A549 (cell line): Measurements from ENCODE around the gene TARM1. TPM values are rescaled to one million over a fixed set of nuclear protein-coding genes. Genes with fewer than 3 reads are reported as not detected.
A peak's percentile ranks its signal among the peaks of the same experiment; 100 is the strongest.

Experiments used
- ATAC-seq, 2 experiments: fragments of 200-7000 bp in 1 of 2; fragments of >200 bp in 1 of 2; cut with Nextera tagmentation in 1 of 2; cut with Tn5 transposase in 1 of 2; 3 replicates each; pipeline versions ENCODE4 v1.8.0 to v1.9.1; 2018 to 2020; ENCODE audit warnings: mild to moderate bottlenecking in 1 of 2, moderate library complexity in 1 of 2
- CTCF ChIA-PET: fragments of 300-600 bp; sonication (Branson Sonifier 250); formaldehyde crosslinking; extraction: SDS; loops from one replicate; lab custom pipeline; 2021; ENCODE audit warnings: antibody characterized with exemption, inconsistent platforms; lab: Yijun Ruan, JAX
- POLR2A ChIA-PET: fragments of 350-600 bp; formaldehyde crosslinking; extraction: SDS; loops from one replicate; lab custom pipeline; 2021; ENCODE audit warnings: antibody characterized with exemption, inconsistent platforms; lab: Yijun Ruan, JAX
- DNase-seq, 2 experiments: peaks; one replicate each; pipeline versions ENCODE4 v3.0.0 to v3.0.0-alpha.2; 2011 to 2016; ENCODE audit warnings: low read depth in 1 of 2, low spot score in 1 of 2
- FAIRE-seq: peaks from 2 replicates; lab custom pipeline; 2011; peaks lifted over from hg19 to GRCh38; lab: Jason Lieb, UNC
- H3K27ac ChIP-seq, 2 experiments: fragments of >200 bp; sonication (Bioruptor Twin); formaldehyde crosslinking; 3 replicates each; pipeline ENCODE4 v1.5.1; 2016 to 2017
- H3K4me1 ChIP-seq: fragments of >200 bp; sonication (Bioruptor Twin); formaldehyde crosslinking; 3 replicates; pipeline ENCODE4 v1.6.1; 2016
- H3K4me2 ChIP-seq: fragments of >200 bp; sonication (Bioruptor Twin); formaldehyde crosslinking; 3 replicates; pipeline ENCODE4 v1.6.1; 2016
- H3K4me3 ChIP-seq: fragments of >200 bp; sonication (Bioruptor Twin); formaldehyde crosslinking; 3 replicates; pipeline ENCODE4 v1.5.1; 2016
- H3K9me3 ChIP-seq: fragments of >200 bp; sonication (Bioruptor Twin); formaldehyde crosslinking; 3 replicates; pipeline ENCODE4 v1.6.1; 2016
- CHD2 ChIP-seq: fragments of 150-350 bp; IDR thresholded peaks from 2 replicates; pipeline ENCODE4 v1.6.1; 2014; ENCODE audit warnings: low read length; ENCODE audit not compliant: partially characterized antibody
- EP300 ChIP-seq, 2 experiments: fragments of >200 bp; sonication (Bioruptor Twin); formaldehyde crosslinking; IDR thresholded peaks; 2 replicates in 1 of 2; 3 replicates in 1 of 2; pipeline ENCODE4 v1.6.1; 2016 to 2017
- FOSB ChIP-seq: fragments of 250-450 bp; sonication (Bioruptor Pico); IDR thresholded peaks from 2 replicates; pipeline ENCODE4 v1.5.0; 2020; ENCODE audit warnings: mild to moderate bottlenecking, moderate library complexity
- FOSL2 ChIP-seq, 2 experiments: fragments of 450-650 bp in 1 of 2; fragments of >200 bp in 1 of 2; sonication (Bioruptor Twin) in 1 of 2; formaldehyde crosslinking; IDR thresholded peaks; 2 replicates each; pipeline versions ENCODE4 v1.5.0 to v1.6.1; 2016 to 2020; ENCODE audit warnings: mild to moderate bottlenecking in 1 of 2, moderate library complexity in 1 of 2
- FOXS1 ChIP-seq: fragments of 250-450 bp; sonication (Bioruptor Pico); IDR thresholded peaks from 2 replicates; pipeline ENCODE4 v1.5.0; 2020; ENCODE audit warnings: mild to moderate bottlenecking, moderate library complexity
- HEYL ChIP-seq: fragments of 250-450 bp; sonication (Bioruptor Pico); IDR thresholded peaks from 2 replicates; pipeline ENCODE4 v1.8.0; 2021; ENCODE audit warnings: mild to moderate bottlenecking, moderate library complexity
- HOXB13 ChIP-seq: fragments of 250-450 bp; sonication (Bioruptor Pico); IDR thresholded peaks from 2 replicates; pipeline ENCODE4 v1.5.0; 2020; ENCODE audit warnings: low read depth, mild to moderate bottlenecking, moderate library complexity
- HOXB5 ChIP-seq: fragments of 250-450 bp; sonication (Bioruptor Pico); IDR thresholded peaks from 2 replicates; pipeline ENCODE4 v1.5.0; 2020; ENCODE audit warnings: mild to moderate bottlenecking, moderate library complexity
- JUN ChIP-seq, 2 experiments: fragments of >200 bp; sonication (Bioruptor Twin); formaldehyde crosslinking; IDR thresholded peaks; 2 replicates in 1 of 2; 3 replicates in 1 of 2; pipeline ENCODE4 v1.6.1; 2016 to 2017
- JUNB ChIP-seq: fragments of >200 bp; sonication (Bioruptor Twin); formaldehyde crosslinking; IDR thresholded peaks from 2 replicates; pipeline ENCODE4 v1.6.1; 2016
- MAZ ChIP-seq: fragments of 150-350 bp; IDR thresholded peaks from 2 replicates; pipeline ENCODE4 v1.6.1; 2014; ENCODE audit warnings: antibody characterized with exemption, low read depth, low read length, borderline replicate concordance
- MYC ChIP-seq: IDR thresholded peaks from 2 replicates; pipeline ENCODE4 v1.6.1; 2012; ENCODE audit warnings: mild to moderate bottlenecking, inconsistent platforms, low read length, improper control_type of control experiment, borderline replicate concordance
- NR3C1 ChIP-seq: fragments of >200 bp; sonication (Bioruptor Twin); formaldehyde crosslinking; IDR thresholded peaks from 3 replicates; pipeline ENCODE4 v1.6.1; 2017
- PHF8 ChIP-seq: fragments of 200-600 bp; sonication (generic); IDR thresholded peaks from 2 replicates; pipeline ENCODE4 v1.6.1; 2016; ENCODE audit warnings: low read depth, mild to moderate bottlenecking, antibody characterized with exemption, moderate library complexity, borderline replicate concordance
- POLR2A ChIP-seq: IDR thresholded peaks from 2 replicates; pipeline ENCODE4 v1.6.1; 2012; ENCODE audit warnings: mild to moderate bottlenecking, low read length
- POLR2AphosphoS2 ChIP-seq: conservative IDR thresholded peaks from 2 replicates; pipeline ENCODE4 v1.6.1; 2012; ENCODE audit warnings: low read length, improper control_type of control experiment, inconsistent platforms
- RARB ChIP-seq: fragments of 250-450 bp; sonication (Bioruptor Pico); IDR thresholded peaks from 2 replicates; pipeline ENCODE4 v1.8.0; 2021; ENCODE audit warnings: mild to moderate bottlenecking, moderate library complexity
- RFX5 ChIP-seq: fragments of 450-650 bp; IDR thresholded peaks from 2 replicates; pipeline ENCODE4 v1.7.1; 2014; ENCODE audit warnings: antibody characterized with exemption, mild to moderate bottlenecking, moderate library complexity
- SMC3 ChIP-seq: fragments of >200 bp; sonication (Bioruptor Twin); formaldehyde crosslinking; IDR thresholded peaks from 3 replicates; pipeline ENCODE4 v1.6.1; 2018; ENCODE audit warnings: inconsistent platforms
- SREBF2 ChIP-seq: fragments of 450-650 bp; IDR thresholded peaks from 2 replicates; pipeline ENCODE4 v1.6.1; 2014; ENCODE audit warnings: mild to moderate bottlenecking, moderate library complexity
- ZC3H11A ChIP-seq: fragments of 450-650 bp; IDR thresholded peaks from 2 replicates; pipeline ENCODE4 v1.6.1; 2014; ENCODE audit warnings: antibody characterized with exemption, mild to moderate bottlenecking
- ZFP36 ChIP-seq: fragments of 450-650 bp; IDR thresholded peaks from 2 replicates; pipeline ENCODE4 v1.6.1; 2014; ENCODE audit warnings: borderline replicate concordance; ENCODE audit not compliant: partially characterized antibody
- WGBS: methylation state at CpG from one replicate; pipeline ENCODE4 v1.1.6; 2017; ENCODE audit errors: missing lambda C conversion rate; 5-methylcytosine and 5-hydroxymethylcytosine counted together
- polyA plus RNA-seq, 4 experiments: library from polyadenylated mRNA; depleted of rRNA in 3 of 4; stranded (reverse); fragments of >200 nt; fragmentation: RNase III in 1 of 4; extraction: RNeasy Plus Mini Kit Qiagen cat#74134 plus additional on column Dnase treatment in 1 of 4; gene quantifications; 2 replicates in 3 of 4; 3 replicates in 1 of 4; pipeline ENCODE4 v1.2.3, GENCODE V29; 2011 to 2017
- TF ChIP-seq, protein P1 (sequence below): fragments of 200-600 bp; sonication (generic); IDR thresholded peaks from 2 replicates; pipeline ENCODE4 v1.6.1; 2016; ENCODE audit warnings: antibody characterized with exemption, mild to moderate bottlenecking, moderate library complexity
- TF ChIP-seq, protein P2 (sequence below): IDR thresholded peaks from 2 replicates; pipeline ENCODE4 v1.6.1; 2012
- TF ChIP-seq, protein P3 (sequence below): fragments of >200 bp; sonication (Bioruptor Twin); formaldehyde crosslinking; IDR thresholded peaks from 3 replicates; pipeline ENCODE4 v1.5.1; 2016
- TF ChIP-seq, protein P4 (sequence below): fragments of >200 bp; sonication (Bioruptor Twin); formaldehyde crosslinking; IDR thresholded peaks from 2 replicates; pipeline ENCODE4 v1.6.1; 2016
- TF ChIP-seq, protein P5 (sequence below): IDR thresholded peaks from 2 replicates; pipeline ENCODE4 v1.6.1; 2012
- TF ChIP-seq, protein P6 (sequence below): fragments of 150-350 bp; IDR thresholded peaks from 2 replicates; pipeline ENCODE4 v1.6.1; 2014; ENCODE audit warnings: low read depth, mild to moderate bottlenecking, low read length
- TF ChIP-seq, protein P7 (sequence below): fragments of >200 bp; sonication (Bioruptor Twin); formaldehyde crosslinking; IDR thresholded peaks from 3 replicates; pipeline ENCODE4 v1.6.1; 2016
- TF ChIP-seq, protein P8 (sequence below): IDR thresholded peaks from 2 replicates; pipeline ENCODE4 v1.6.1; 2012; ENCODE audit warnings: low read depth, borderline replicate concordance

Gene TARM1
- polyA plus RNA-seq, 2 of the 4 experiments (the other 2 are of a cell fraction) = not detected

DNA sequence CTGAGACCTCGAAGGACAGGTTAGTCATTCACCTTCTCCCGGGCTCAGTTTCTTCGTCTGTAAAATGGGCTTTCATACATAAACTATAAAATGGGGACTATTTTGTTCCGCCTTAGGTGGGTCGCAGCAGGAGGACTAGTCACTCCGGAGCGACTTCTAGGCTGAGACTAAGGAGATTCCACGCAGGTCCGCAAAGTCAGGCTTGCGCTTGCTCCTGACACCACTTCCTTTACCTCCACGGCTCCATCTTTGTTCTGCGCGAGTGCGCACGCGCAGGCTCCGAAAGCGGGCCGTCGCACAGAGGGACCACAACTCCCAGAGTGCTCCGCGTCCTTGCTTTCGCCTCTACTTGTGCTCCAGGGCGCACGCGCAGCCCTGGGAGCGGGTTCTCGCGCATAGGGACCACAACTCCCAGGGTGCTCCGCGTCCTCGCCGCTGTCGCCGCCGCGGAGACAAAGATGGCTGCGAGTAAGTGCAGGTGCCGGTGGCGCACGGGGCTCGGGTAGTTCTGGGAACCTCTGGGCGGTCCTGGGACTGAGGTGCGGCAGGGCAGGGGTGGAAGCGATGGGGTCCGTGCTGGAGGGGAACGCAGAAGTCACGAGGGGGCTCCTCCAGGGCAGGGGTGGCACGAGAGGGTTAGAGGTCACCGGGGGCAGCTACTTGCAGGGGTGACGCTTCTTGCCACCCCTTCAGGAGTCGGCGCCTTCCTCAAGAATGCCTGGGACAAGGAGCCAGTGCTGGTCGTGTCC, 21.4 kb upstream of the TARM1 start, which contains the start of gene NDUFA3:
NDUFA3 (plus strand) TSS at position 435 of the 749 bp plus-strand sequence; CDS start at position 459, 24 bp downstream.
- ChIA-PET POLR2A (interaction anchor here (1.3 to 2.5 kb wide), 2 partner anchors 12 to 111 kb away, joined by 3 to 18 read pairs; partner anchors contain the start of genes CACNG6, PRPF31 and TFPT), CTCF (interaction anchor here (0.7 to 1.0 kb wide), 2 partner anchors 78 to 196 kb away, joined by 3 to 5 read pairs; no protein-coding TSS in a partner anchor)
- H3K4me2 ChIP-seq = peak within 1 kb of the TSS; percentile 93
- 0 out of 3 replicates have a peak, but pooled peaks cover 8% of the 10 kb centered on the region for H3K4me1 ChIP-seq
- H3K9me3 ChIP-seq = no peaks in the 10 kb centered on the region
- 2% methylated on average over 51 of the region's 54 CpGs for WGBS
- peak within 1 kb of the TSS; percentile 68 for H3K4me3 ChIP-seq
- peak; percentile 99 for FAIRE-seq
- DNase-seq = peak; percentile 99
- peak within 1 kb of the TSS; percentile 78 to 93 for H3K27ac ChIP-seq
- peak; percentile 96 to 99 for ATAC-seq
- no peak; the same call in 1 of the 2 replicates for TF ChIP-seq MYC
- no peak for TF ChIP-seq FOSL2 (IDR thresholded peaks at IDR 0.05)
- TF ChIP-seq FOSL2 (CRISPR knock-in tag; IDR thresholded peaks at IDR 0.05) = no peak; the same call in 1 of the 2 replicates
- TF ChIP-seq PHF8 = peak; percentile 43; the same call in 1 of the 2 replicates
- TF ChIP-seq POLR2AphosphoS2 = no peak
- TF ChIP-seq FOXS1 (CRISPR knock-in tag) = no peak
- TF ChIP-seq HOXB5 (CRISPR knock-in tag) = no peak
- no peak for TF ChIP-seq EP300 (IDR thresholded peaks at IDR 0.05)
- TF ChIP-seq ZC3H11A = no peak
- TF ChIP-seq, protein P1, sequence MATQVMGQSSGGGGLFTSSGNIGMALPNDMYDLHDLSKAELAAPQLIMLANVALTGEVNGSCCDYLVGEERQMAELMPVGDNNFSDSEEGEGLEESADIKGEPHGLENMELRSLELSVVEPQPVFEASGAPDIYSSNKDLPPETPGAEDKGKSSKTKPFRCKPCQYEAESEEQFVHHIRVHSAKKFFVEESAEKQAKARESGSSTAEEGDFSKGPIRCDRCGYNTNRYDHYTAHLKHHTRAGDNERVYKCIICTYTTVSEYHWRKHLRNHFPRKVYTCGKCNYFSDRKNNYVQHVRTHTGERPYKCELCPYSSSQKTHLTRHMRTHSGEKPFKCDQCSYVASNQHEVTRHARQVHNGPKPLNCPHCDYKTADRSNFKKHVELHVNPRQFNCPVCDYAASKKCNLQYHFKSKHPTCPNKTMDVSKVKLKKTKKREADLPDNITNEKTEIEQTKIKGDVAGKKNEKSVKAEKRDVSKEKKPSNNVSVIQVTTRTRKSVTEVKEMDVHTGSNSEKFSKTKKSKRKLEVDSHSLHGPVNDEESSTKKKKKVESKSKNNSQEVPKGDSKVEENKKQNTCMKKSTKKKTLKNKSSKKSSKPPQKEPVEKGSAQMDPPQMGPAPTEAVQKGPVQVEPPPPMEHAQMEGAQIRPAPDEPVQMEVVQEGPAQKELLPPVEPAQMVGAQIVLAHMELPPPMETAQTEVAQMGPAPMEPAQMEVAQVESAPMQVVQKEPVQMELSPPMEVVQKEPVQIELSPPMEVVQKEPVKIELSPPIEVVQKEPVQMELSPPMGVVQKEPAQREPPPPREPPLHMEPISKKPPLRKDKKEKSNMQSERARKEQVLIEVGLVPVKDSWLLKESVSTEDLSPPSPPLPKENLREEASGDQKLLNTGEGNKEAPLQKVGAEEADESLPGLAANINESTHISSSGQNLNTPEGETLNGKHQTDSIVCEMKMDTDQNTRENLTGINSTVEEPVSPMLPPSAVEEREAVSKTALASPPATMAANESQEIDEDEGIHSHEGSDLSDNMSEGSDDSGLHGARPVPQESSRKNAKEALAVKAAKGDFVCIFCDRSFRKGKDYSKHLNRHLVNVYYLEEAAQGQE = no peak
- no peak for TF ChIP-seq SMC3
- no peak for TF ChIP-seq MAZ
- no peak for TF ChIP-seq SREBF2
- no peak for TF ChIP-seq NR3C1
- TF ChIP-seq RFX5 = no peak
- peak; percentile 63 to 85; a peak in 4 of 5 replicates for TF ChIP-seq JUN (IDR thresholded peaks at IDR 0.05)
- no peak for TF ChIP-seq JUNB
- TF ChIP-seq ZFP36 = no peak
- TF ChIP-seq HEYL (CRISPR knock-in tag) = no peak
- TF ChIP-seq, protein P2, sequence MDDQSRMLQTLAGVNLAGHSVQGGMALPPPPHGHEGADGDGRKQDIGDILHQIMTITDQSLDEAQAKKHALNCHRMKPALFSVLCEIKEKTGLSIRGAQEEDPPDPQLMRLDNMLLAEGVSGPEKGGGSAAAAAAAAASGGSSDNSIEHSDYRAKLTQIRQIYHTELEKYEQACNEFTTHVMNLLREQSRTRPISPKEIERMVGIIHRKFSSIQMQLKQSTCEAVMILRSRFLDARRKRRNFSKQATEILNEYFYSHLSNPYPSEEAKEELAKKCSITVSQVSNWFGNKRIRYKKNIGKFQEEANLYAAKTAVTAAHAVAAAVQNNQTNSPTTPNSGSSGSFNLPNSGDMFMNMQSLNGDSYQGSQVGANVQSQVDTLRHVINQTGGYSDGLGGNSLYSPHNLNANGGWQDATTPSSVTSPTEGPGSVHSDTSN = no peak
- TF ChIP-seq POLR2A = peak; percentile 75
- TF ChIP-seq FOSB (CRISPR knock-in tag) = no peak
- TF ChIP-seq, protein P3, sequence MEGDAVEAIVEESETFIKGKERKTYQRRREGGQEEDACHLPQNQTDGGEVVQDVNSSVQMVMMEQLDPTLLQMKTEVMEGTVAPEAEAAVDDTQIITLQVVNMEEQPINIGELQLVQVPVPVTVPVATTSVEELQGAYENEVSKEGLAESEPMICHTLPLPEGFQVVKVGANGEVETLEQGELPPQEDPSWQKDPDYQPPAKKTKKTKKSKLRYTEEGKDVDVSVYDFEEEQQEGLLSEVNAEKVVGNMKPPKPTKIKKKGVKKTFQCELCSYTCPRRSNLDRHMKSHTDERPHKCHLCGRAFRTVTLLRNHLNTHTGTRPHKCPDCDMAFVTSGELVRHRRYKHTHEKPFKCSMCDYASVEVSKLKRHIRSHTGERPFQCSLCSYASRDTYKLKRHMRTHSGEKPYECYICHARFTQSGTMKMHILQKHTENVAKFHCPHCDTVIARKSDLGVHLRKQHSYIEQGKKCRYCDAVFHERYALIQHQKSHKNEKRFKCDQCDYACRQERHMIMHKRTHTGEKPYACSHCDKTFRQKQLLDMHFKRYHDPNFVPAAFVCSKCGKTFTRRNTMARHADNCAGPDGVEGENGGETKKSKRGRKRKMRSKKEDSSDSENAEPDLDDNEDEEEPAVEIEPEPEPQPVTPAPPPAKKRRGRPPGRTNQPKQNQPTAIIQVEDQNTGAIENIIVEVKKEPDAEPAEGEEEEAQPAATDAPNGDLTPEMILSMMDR = no peak
- TF ChIP-seq, protein P4, sequence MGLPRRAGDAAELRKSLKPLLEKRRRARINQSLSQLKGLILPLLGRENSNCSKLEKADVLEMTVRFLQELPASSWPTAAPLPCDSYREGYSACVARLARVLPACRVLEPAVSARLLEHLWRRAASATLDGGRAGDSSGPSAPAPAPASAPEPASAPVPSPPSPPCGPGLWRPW = no peak
- TF ChIP-seq CHD2 = no peak
- peak; percentile 62; the same call in 1 of the 2 replicates for TF ChIP-seq HOXB13
- TF ChIP-seq RARB (CRISPR knock-in tag) = no peak
- TF ChIP-seq, protein P5, sequence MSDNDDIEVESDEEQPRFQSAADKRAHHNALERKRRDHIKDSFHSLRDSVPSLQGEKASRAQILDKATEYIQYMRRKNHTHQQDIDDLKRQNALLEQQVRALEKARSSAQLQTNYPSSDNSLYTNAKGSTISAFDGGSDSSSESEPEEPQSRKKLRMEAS = peak; percentile 51; the same call in 1 of the 2 replicates
- TF ChIP-seq, protein P6, sequence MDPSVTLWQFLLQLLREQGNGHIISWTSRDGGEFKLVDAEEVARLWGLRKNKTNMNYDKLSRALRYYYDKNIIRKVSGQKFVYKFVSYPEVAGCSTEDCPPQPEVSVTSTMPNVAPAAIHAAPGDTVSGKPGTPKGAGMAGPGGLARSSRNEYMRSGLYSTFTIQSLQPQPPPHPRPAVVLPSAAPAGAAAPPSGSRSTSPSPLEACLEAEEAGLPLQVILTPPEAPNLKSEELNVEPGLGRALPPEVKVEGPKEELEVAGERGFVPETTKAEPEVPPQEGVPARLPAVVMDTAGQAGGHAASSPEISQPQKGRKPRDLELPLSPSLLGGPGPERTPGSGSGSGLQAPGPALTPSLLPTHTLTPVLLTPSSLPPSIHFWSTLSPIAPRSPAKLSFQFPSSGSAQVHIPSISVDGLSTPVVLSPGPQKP = no peak
- TF ChIP-seq, protein P7, sequence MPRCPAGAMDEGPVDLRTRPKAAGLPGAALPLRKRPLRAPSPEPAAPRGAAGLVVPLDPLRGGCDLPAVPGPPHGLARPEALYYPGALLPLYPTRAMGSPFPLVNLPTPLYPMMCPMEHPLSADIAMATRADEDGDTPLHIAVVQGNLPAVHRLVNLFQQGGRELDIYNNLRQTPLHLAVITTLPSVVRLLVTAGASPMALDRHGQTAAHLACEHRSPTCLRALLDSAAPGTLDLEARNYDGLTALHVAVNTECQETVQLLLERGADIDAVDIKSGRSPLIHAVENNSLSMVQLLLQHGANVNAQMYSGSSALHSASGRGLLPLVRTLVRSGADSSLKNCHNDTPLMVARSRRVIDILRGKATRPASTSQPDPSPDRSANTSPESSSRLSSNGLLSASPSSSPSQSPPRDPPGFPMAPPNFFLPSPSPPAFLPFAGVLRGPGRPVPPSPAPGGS = peak; percentile 49; the same call in 1 of the 3 replicates
- TF ChIP-seq, protein P8, sequence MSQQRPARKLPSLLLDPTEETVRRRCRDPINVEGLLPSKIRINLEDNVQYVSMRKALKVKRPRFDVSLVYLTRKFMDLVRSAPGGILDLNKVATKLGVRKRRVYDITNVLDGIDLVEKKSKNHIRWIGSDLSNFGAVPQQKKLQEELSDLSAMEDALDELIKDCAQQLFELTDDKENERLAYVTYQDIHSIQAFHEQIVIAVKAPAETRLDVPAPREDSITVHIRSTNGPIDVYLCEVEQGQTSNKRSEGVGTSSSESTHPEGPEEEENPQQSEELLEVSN = peak; percentile 30; the same call in 1 of the 2 replicates
